ENCODE measurements around the gene INCA1.
A peak's percentile ranks its signal among the peaks of the same experiment; 100 is the strongest.

The INCA1 gene

GRCh38 chr17:4938688-4939545 lies 58.4 kb downstream of the INCA1 start:
- TF ChIP-seq EZH2 (IDR thresholded peaks at IDR 0.05; ENCODE audit: borderline replicate concordance, low read depth, low read length, severe bottlenecking), result no peak
- TF ChIP-seq CTCF (IDR thresholded peaks at IDR 0.05; ENCODE audit: borderline replicate concordance, extremely low read depth, low read length, poor library complexity, severe bottlenecking), result no peak
- DNase-seq, result no peak
- H3K9ac ChIP-seq (ENCODE audit: low read depth, low read length), result peak overlapping the region; percentile 82
- H3K27me3 ChIP-seq (ENCODE audit: insufficient read depth, low read length, poor library complexity), result no peaks in the 10 kb centered on the region
- peak overlapping the region; percentile 83 for H3K4me2 ChIP-seq (ENCODE audit: insufficient read depth, low read length)
- peak overlapping the region; percentile 94 for H3K27ac ChIP-seq (ENCODE audit: low read length)
- H4K20me1 ChIP-seq (ENCODE audit: insufficient read depth, low read length), result peaks cover 42% of the 10 kb centered on the region; the same call in 1 of the 2 replicates
- H3K4me1 ChIP-seq (ENCODE audit: insufficient read depth, low read length), result peaks cover 46% of the 10 kb centered on the region
- peak overlapping the region; percentile 84 for H2AFZ ChIP-seq (ENCODE audit: low read depth, low read length)
- peaks cover 53% of the 10 kb centered on the region for H3K79me2 ChIP-seq (ENCODE audit: insufficient read depth, low read length)
- peaks cover 53% of the 10 kb centered on the region for H3K36me3 ChIP-seq (ENCODE audit: insufficient read depth, low read length)
- H3K9me3 ChIP-seq (ENCODE audit: insufficient read depth, low read length, severe bottlenecking), result no peaks in the 10 kb centered on the region
- no peak for ATAC-seq (ENCODE audit: insufficient read depth, low read depth)
- H3K4me3 ChIP-seq (ENCODE audit: low read depth in 1 of 2, low read length in 2 of 2), result peak overlapping the region; percentile 47 to 77

Data from DND-41 (cell line).